ENCODE data around the gene SBDS. TPM values are rescaled to one million over a fixed set of nuclear protein-coding genes. Genes with fewer than 3 reads are reported as not detected.

SBDS gene
- total and polyA plus RNA-seq, 9 donors, result 70.7 to 157 (median 110) TPM

GRCh38 chr7:66953044-66953427 lies 42.4 kb downstream of the SBDS start:
- Histone ChIP-seq H3K4me1 (ENCODE audit: insufficient read depth) (no peaks in the 10 kb centered on the region), H3K9me3 (no peaks in the 10 kb centered on the region), H3K36me3 (no peaks in the 10 kb centered on the region), H3K27me3 (no peaks in the 10 kb centered on the region), H3K27ac (no peak overlapping the region), H3K4me3 (no peak overlapping the region)
- intact Hi-C loops (cut with DNase I), result loop anchor here in 1 of 4 donors (10.0 kb wide), 1 partner anchor 58 kb away; no protein-coding TSS in a partner anchor
- TF ChIP-seq CTCF (IDR thresholded peaks at IDR 0.05) (no peak), EP300 (IDR thresholded peaks at IDR 0.05) (no peak), POLR2A (IDR thresholded peaks at IDR 0.05) (no peak)
- 77 to 83% (median 80%) methylated on average over 5 of the region's 5 CpGs for WGBS, 3 donors
- no peak for DNase-seq

DNA sequence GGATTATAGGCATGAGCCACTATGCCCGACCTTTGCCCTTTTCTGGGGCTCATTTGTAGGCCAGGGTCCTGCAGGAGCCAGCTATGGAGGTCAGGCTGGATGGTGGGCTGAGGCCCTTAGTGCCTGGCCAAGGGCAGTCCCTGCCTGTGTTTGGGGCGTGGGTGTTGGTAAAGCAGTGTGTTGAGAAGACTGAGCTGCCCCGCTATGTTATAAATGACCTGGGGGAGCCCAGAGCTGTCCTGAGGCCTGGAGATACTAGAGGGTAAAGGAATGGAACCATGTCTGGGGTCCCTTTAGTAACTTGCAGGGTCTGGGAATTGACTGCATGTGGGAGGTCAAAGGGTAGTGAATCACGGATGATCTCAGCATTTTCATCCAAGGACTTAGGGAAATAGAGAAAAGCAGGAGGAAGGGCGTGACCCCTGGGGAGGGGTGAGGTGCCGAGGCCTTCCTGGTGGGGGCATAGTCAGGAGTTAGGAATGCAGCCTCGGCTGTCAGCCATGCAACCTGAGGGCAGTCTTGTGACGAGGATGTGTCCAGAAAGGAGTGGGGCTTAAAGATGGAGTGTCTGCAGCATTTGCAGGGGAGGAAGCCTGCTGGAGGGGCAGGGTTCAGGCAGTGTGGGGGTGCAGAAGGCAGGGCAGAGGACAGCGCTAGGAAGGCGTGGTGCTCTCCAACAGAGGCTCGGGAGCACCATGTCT lies 42.9 kb downstream of the SBDS start:
- WGBS, 3 donors, result 65 to 75% (median 74%) methylated on average over 11 of the region's 11 CpGs
- intact Hi-C loops (cut with DNase I), result loop anchor here in 1 of 4 donors (10.0 kb wide), 1 partner anchor 58 kb away; no protein-coding TSS in a partner anchor
- Histone ChIP-seq H3K27ac (no peak overlapping the region), H3K27me3 (no peaks in the 10 kb centered on the region), H3K9me3 (no peaks in the 10 kb centered on the region), H3K4me1 (ENCODE audit: insufficient read depth) (no peaks in the 10 kb centered on the region), H3K36me3 (no peaks in the 10 kb centered on the region), H3K4me3 (no peak overlapping the region)
- no peak for TF ChIP-seq CTCF (IDR thresholded peaks at IDR 0.05)
- no peak for TF ChIP-seq EP300 (IDR thresholded peaks at IDR 0.05)
- TF ChIP-seq POLR2A (IDR thresholded peaks at IDR 0.05), result no peak
- DNase-seq, result no peak

DNA sequence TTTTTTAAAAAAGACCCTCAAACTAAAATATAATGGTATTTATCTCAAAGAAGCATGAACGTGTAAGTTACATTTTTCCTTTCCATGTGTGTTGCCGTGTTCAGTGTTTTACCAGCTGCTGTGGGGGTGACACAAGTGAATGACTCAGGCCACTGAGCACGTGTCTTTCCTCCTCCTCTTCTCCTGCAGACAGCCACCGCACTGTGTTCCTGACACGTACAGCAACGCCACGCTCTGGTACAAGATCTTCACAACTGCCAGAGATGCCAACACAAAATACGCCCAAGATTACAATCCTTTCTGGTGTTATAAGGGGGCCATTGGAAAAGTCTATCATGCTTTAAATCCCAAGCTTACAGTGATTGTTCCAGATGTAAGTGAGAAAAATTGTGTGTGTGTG lies 44.6 kb downstream of the SBDS start:
- Histone ChIP-seq H3K36me3 (no peaks in the 10 kb centered on the region), H3K27me3 (no peaks in the 10 kb centered on the region), H3K9me3 (no peaks in the 10 kb centered on the region), H3K27ac (no peak overlapping the region), H3K4me3 (no peak overlapping the region), H3K4me1 (ENCODE audit: insufficient read depth) (no peaks in the 10 kb centered on the region)
- no peak for DNase-seq
- intact Hi-C loops (cut with DNase I), result loop anchor here in 1 of 4 donors (10.0 kb wide), 1 partner anchor 56 kb away; no protein-coding TSS in a partner anchor
- TF ChIP-seq EP300 (IDR thresholded peaks at IDR 0.05) (no peak), POLR2A (IDR thresholded peaks at IDR 0.05) (no peak), CTCF (IDR thresholded peaks at IDR 0.05) (no peak)
- WGBS, 3 donors, result 85 to 89% (median 86%) methylated on average over 8 of the region's 8 CpGs

DNA sequence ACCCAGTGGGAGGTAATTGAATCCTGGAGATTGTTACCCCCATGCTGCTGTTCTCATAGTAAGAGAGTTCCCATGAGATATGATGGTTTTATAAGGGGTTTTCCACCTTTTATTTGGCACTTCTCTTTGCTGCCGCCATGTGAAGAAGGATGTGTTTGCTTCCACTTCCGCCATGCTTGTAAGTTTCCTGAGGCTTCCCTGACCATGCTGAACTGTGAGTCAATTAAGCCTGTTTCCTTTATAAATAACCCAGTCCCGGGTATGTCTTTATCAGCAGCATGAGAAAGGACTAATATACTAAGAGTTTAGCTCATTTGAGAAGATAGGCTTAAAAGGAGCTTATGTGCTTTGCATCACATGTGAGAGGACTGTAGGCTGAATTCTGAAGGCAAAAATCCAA lies 45.1 kb downstream of the SBDS start:
- Histone ChIP-seq H3K27ac (no peak overlapping the region), H3K27me3 (no peaks in the 10 kb centered on the region), H3K4me1 (ENCODE audit: insufficient read depth) (no peaks in the 10 kb centered on the region), H3K4me3 (no peak overlapping the region), H3K36me3 (no peaks in the 10 kb centered on the region), H3K9me3 (no peaks in the 10 kb centered on the region)
- intact Hi-C loops (cut with DNase I), result loop anchor here in 1 of 4 donors (10.0 kb wide), 1 partner anchor 56 kb away; no protein-coding TSS in a partner anchor
- WGBS, 3 donors, result 72 to 75% (median 73%) methylated on average over 3 of the region's 3 CpGs
- TF ChIP-seq POLR2A (IDR thresholded peaks at IDR 0.05) (no peak), CTCF (IDR thresholded peaks at IDR 0.05) (no peak), EP300 (IDR thresholded peaks at IDR 0.05) (no peak)
- DNase-seq, result no peak
